Activated T-helper 17 cell treated with anti-CD3 and anti-CD28 coated beads, Interleukin-2, amount 50 U/mL, for 72 hours (primary cell): ENCODE data around the gene TMBIM1. TPM values are rescaled to one million over a fixed set of nuclear protein-coding genes. Genes with fewer than 3 reads are reported as not detected.

Experiments
- ATAC-seq: fragments of 150-1000 bp; cut with Tn5 transposase; replicated peaks from 2 replicates; pipeline ENCODE4 v1.10.0; 2021; ENCODE audit warnings: mild to moderate bottlenecking, moderate library complexity
- H3K27ac Mint-ChIP-seq: one replicate; pipeline ENCODE4 v1.8.0; 2022; ENCODE audit warnings: mixed read lengths
- H3K27me3 Mint-ChIP-seq: one replicate; pipeline ENCODE4 v1.8.0; 2022; ENCODE audit warnings: mixed read lengths
- H3K36me3 Mint-ChIP-seq: one replicate; pipeline ENCODE4 v1.8.0; 2022; ENCODE audit warnings: low read depth, mild to moderate bottlenecking, mixed read lengths
- H3K4me1 Mint-ChIP-seq: one replicate; pipeline ENCODE4 v1.8.0; 2022; ENCODE audit warnings: mixed read lengths
- H3K4me3 Mint-ChIP-seq: one replicate; pipeline ENCODE4 v1.8.0; 2022; ENCODE audit warnings: mild to moderate bottlenecking, mixed read lengths
- H3K9me3 Mint-ChIP-seq: one replicate; pipeline ENCODE4 v1.8.0; 2022; ENCODE audit warnings: mixed read lengths
- total RNA-seq, 2 donors: library from RNA; stranded (reverse); gene quantifications; one replicate each; pipeline ENCODE4 v1.2.3, GENCODE V29; 2022

The TMBIM1 gene
- total RNA-seq, 2 donors from 2014 or later, result 50.9 to 62.0 TPM

DNA sequence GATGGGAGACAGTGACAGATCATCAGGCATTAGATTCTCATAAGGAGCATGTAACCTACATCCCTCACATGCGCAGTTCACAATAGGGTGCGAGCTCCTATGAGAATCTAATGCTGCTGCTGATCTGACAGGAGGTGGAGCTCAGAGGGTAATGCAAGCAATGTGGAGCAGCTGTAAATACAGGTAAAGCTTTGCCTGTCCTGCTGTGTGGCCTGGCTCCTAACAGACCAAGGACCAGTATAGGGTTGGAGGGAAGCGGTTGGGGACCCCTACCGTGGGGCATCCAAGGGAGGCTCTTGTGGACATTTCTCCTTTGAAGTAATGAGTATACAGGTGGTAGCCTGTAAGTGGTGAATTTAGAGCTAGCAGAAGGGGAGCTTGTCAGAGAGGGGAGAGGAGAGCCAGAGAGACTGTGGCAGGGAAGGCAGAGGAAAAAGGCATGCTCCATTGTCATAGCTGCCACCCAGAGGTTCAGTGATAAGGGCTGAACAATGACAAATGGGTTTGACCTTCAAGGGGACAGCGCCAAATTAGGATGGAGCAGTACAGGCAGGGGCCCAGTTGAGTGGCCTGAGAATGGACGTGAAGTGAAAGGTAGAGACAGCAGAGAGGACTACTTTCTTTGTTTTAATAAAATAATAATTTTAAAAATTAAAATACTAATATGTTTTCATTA, 15.2 kb upstream of the TMBIM1 start:
- Mint-ChIP-seq H3K4me1 (no peaks in the 10 kb centered on the region), H3K9me3 (no peaks in the 10 kb centered on the region), H3K27me3 (peaks cover 4% of the 10 kb centered on the region), H3K4me3 (no peak overlapping the region), H3K27ac (no peak overlapping the region), H3K36me3 (no peaks in the 10 kb centered on the region)
- ATAC-seq, result no peak

DNA sequence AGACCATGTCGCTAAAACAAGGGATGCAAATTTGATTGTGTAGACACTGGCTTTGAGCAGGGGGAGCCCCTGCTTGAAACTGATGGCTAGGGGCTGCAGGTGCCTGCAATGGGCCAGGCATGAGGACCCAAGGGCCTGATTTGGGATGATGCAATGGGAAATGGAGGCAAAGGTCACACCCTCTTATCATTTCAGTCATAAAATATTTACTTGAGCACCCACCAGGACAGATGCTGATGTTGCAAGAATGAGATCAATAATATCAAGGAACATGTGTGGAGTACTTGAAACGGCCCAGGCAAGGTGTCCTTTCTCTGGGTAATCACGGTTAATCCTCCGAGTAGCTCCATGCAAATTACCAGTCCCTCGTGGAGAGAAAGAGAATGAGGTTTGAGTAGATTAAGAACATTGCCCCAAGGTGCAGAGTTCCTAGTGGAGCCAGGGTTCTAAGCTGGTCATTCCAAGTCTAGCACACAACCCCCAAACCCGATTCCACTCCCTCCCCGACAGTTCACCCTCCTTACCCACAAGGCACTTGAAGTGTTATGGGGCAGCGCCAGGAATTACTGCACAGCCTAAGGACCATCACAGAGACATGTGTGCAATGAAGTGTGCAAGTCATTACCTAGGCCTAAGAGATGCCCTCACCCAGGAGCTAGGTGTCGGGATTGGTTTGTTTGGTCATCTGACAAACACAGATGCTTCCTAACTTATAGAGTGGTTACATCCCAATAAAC, 14.0 kb upstream of the TMBIM1 start:
- Mint-ChIP-seq H3K27me3 (peaks cover 4% of the 10 kb centered on the region), H3K4me1 (peaks cover 3% of the 10 kb centered on the region), H3K4me3 (no peak overlapping the region), H3K9me3 (no peaks in the 10 kb centered on the region), H3K27ac (no peak overlapping the region), H3K36me3 (no peaks in the 10 kb centered on the region)
- no peak for ATAC-seq

DNA sequence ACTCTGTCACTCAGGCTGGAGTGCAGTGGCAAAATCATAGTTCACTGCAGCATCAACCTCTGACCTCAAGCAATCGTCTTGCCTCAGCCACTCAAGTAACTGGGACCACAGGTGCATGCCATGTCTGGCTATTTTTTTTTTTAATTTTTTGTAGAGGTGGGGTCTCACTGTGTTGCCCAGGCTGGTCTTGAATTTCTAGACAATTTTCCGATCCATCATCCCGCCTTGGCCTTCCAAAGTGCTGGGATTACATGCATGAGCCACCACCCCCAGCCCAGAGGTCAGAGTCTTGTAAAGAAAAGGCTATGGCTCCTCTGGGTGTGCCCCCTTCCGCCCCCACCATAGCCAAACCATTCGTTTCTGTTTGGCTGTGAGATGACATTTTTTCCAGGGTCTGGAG, 13.1 kb upstream of the TMBIM1 start:
- no peak overlapping the region for H3K4me3 Mint-ChIP-seq
- no peaks in the 10 kb centered on the region for H3K36me3 Mint-ChIP-seq
- H3K27ac Mint-ChIP-seq, result no peak overlapping the region
- no peak for ATAC-seq
- H3K27me3 Mint-ChIP-seq, result peaks cover 4% of the 10 kb centered on the region
- H3K4me1 Mint-ChIP-seq, result peaks cover 6% of the 10 kb centered on the region
- no peaks in the 10 kb centered on the region for H3K9me3 Mint-ChIP-seq

DNA sequence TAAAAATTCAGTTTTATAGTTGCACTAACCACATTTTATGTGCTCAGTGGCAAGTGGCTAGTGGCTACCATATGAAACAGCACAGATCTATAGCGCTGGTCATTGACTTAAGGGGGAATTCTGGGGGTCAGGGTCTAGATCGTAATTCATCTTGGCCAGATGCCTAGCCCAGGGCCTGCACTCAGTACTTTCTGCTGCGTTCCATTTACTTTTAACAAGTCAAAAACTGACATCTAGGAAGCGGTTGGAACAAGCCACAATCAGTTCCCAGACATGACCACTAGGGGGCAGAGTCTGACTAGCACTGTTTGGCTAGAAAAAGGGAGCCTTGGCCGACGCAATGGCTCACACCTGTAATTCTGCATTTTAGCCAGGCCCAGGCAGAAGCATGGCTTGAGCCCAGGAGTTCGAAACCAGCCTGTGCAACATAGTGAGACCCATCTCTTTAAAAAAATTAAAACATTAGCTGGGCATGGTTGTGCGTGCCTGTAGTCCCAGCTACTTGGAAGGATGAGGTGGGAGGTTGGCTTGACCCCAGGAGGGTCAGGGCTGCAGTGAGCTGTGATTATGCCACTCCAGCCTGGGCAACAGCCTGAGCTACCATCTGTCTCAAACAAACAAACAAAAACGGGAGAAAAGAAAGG, 9.0 kb upstream of the TMBIM1 start:
- peak; percentile 92 for ATAC-seq
- Mint-ChIP-seq H3K27ac (peak overlapping the region; percentile 73), H3K4me3 (no peak overlapping the region), H3K9me3 (no peaks in the 10 kb centered on the region), H3K27me3 (no peaks in the 10 kb centered on the region), H3K36me3 (no peaks in the 10 kb centered on the region), H3K4me1 (peaks cover 6% of the 10 kb centered on the region)

DNA sequence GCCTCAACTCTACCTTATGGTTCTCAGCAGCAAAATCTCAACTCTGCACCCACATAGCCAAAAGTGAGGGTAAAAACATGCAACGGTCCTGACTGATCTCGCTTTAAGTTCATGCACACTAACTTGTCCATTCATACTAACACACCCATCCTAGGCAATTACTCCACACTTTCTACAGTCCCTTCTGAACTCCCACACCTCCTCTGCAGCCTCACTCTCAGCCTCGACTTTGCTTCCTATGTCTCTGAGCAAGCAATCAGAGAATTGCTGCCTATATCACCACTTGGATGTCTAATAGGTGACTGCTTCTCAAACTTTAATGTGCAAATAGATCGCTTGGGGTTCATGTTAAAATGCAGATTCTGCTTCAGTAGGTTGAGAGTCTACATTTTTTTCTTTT, 7.8 kb upstream of the TMBIM1 start:
- no peaks in the 10 kb centered on the region for H3K36me3 Mint-ChIP-seq
- H3K9me3 Mint-ChIP-seq, result no peaks in the 10 kb centered on the region
- no peaks in the 10 kb centered on the region for H3K27me3 Mint-ChIP-seq
- H3K27ac Mint-ChIP-seq, result no peak overlapping the region
- peaks cover 6% of the 10 kb centered on the region for H3K4me1 Mint-ChIP-seq
- ATAC-seq, result no peak
- no peak overlapping the region for H3K4me3 Mint-ChIP-seq

DNA sequence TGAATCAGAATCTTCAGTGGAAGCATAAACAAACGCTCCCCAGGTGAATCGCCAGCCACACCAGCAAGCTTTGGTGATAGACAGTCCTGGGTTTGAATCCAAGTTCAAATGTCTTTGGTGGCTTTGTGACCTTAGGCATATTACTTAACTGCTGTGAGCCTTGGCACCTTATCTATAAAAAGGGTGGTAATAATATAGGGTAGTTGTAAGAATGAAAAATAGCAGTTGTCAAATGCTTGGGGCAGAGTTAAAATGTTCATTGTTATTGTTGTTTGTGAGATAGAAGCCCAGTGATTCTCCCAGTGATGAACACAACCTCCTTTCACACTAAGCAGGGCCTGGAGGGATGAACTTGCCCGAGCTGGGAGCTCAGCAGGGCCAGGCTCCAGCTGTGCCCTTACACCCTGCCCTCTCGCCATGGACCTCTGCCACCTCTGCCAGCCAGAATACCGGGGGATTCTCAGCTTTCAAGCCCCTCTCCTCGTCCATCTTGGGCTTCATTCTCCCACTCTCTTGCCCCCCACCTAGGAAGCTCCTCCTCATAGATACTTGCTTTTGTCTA, 6.1 kb upstream of the TMBIM1 start:
- Mint-ChIP-seq H3K9me3 (no peaks in the 10 kb centered on the region), H3K36me3 (no peaks in the 10 kb centered on the region), H3K27ac (no peak overlapping the region), H3K27me3 (no peaks in the 10 kb centered on the region), H3K4me3 (no peak overlapping the region), H3K4me1 (peaks cover 10% of the 10 kb centered on the region)
- ATAC-seq, result no peak

DNA sequence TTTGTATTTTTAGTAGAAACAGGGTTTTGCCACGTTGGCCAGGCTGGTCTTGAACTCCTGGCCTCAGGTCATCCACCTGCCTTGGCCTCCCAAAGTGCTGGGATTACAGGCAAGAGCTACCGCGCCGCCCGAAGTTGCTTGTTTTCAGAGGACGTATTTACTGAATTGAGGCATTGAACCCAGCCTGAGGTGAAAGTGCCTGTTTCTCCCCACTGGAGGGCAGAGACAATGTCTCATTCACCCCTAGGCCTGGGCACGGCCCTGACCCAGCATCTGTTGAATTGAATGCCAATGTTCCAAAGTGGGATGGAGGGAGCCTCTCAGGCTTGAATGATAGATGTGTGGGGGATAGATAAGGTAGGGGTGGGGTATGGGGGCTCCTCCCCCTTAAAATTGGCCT, 4.5 kb upstream of the TMBIM1 start:
- no peak overlapping the region for H3K4me3 Mint-ChIP-seq
- ATAC-seq, result no peak
- H3K27ac Mint-ChIP-seq, result no peak overlapping the region
- H3K27me3 Mint-ChIP-seq, result no peaks in the 10 kb centered on the region
- H3K4me1 Mint-ChIP-seq, result peaks cover 10% of the 10 kb centered on the region
- no peaks in the 10 kb centered on the region for H3K9me3 Mint-ChIP-seq
- no peaks in the 10 kb centered on the region for H3K36me3 Mint-ChIP-seq

DNA sequence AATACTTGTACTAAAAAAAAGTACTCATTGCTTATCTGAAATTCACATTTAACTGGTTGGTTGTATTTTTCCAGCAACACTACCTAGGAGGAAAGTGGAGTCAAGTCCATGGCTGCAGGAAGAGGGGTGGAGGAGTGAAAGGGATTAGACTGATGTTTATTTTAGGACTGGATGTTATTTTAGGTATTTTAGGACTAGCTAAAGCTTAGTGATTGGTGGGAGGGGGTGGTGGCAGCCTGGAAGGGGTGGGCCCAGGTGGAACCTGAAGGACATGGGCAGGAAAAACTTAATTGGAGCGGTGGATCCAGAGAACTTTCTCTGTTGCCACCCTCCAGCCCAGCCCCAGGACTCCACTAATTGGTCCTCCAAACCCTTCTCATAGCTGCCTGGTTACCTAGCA, 3.9 kb upstream of the TMBIM1 start:
- Mint-ChIP-seq H3K4me3 (no peak overlapping the region), H3K9me3 (no peaks in the 10 kb centered on the region), H3K36me3 (no peaks in the 10 kb centered on the region), H3K27ac (no peak overlapping the region), H3K4me1 (peaks cover 5% of the 10 kb centered on the region), H3K27me3 (no peaks in the 10 kb centered on the region)
- no peak for ATAC-seq

DNA sequence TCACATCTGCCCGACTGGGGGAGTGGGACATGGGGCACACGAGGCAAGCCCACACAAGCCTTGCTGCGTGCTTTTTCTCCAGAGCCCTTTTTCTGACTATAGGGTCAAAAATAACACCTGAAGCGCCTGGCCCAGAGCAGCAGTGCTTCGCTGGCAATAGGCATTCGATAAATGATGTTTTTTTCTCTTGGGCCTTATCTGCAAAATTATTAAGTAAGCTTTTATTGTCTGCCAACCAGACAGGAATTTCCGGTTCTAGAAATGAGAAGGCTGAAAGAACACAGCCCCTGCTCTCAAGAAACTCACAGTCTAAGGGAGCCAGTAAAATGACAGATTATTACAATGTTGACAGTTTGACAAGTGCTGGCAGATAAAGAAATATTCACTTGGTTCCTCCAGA, 2.7 kb upstream of the TMBIM1 start:
- Mint-ChIP-seq H3K4me3 (peak overlapping the region; percentile 16), H3K4me1 (peaks cover 14% of the 10 kb centered on the region), H3K27ac (peak overlapping the region; percentile 71), H3K36me3 (no peaks in the 10 kb centered on the region), H3K9me3 (no peaks in the 10 kb centered on the region), H3K27me3 (no peaks in the 10 kb centered on the region)
- ATAC-seq, result no peak

DNA sequence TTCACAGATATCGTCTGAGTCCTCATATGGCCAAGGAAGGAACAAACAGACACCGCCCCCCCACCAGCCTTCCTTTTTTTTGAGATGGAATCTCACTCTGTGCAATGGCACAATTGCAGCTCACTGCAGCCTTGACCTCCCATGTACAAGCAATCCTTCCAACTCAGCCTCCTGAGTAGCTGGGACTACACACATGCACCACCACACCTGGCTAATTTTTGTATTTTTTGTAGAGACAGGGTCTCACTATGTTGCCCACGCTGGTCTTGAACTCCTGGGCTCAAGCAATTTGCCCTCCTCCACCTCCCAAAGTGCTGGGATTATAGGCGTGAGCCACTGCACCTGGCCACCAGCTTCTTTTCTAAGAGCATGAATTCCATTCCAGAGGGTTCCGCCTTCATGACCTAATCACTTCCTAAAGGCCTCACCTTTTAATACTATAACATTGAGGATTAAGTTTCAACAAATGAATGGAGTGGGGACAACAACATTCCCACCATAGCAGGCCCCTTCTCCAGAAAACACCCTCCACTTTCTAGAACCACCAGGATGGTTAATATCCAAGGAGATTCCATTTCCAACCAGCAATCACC, 2.2 kb upstream of the TMBIM1 start:
- Mint-ChIP-seq H3K4me3 (peak overlapping the region; percentile 16), H3K4me1 (peaks cover 16% of the 10 kb centered on the region), H3K27ac (peak overlapping the region; percentile 71), H3K9me3 (no peaks in the 10 kb centered on the region), H3K36me3 (no peaks in the 10 kb centered on the region), H3K27me3 (no peaks in the 10 kb centered on the region)
- ATAC-seq, result no peak

DNA sequence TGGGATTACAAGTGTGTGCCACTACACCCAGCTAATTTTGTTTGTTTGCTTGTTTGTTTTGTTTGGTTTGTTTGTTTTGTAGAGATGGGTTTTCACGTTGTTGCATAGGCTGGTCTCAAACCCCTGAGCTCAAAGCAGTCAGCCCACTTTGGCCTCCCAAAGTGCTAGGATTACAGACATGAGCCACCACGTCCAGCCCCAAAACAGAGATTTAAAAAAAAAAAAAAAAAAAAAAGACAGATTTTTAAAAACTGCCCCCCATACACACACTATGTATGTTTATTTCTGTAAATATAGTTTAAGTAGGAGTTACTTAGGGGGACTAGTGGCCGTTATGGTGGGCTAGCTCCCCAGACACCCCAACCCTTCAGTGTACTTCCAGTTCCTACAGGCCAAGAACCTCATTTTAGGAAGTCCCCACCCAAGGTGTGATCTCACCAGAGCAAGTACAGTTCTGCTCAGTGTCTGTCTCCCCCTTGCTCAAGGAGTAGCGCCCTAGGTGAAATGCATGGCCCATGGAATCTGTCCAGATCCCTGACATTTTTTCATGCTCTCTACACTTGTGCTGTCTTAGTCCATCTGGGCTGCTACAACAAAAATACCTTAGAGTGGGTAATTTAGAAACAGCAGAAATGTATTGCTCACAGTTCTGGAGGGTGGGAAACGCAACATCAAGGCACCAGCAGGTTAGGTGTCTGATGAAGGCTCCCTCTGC, 1.6 kb upstream of the TMBIM1 start:
- Mint-ChIP-seq H3K9me3 (no peaks in the 10 kb centered on the region), H3K27ac (no peak overlapping the region), H3K4me1 (peaks cover 19% of the 10 kb centered on the region)

DNA sequence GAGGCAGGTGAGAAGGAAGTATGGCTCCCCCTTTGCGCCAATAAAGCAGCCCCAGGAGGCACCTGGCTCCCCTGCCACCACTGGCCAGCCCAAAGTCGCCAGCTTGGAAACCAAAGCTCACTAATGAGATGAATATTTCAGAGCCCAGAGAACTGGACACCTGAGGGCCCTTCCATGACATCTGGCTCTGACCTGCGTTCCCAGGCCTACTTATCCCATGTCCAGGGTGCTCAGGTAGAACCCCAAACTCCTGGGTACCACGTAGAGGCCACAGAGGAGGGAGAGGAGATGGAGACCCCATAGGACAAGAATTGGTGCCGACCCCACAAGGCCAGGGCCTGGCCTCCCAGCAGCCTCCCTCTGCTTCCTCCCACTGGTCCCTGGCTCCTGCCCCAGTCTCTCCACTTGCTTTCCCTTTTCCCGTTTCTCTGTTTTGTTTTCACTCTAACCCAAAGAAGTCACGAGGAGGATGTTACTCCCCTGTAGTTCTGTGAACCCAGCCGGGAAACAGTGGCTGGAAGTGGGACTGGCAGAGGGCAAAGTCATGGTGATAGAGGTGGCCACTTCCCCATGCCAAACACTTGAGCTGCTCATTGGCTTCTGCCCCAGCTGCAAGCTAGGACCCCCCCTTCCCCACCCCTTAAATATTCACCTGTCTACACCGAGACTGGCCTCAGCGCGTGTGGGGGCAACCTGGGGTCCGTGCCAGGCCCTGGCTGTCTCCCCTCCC, 820 bp downstream of the TMBIM1 start:
- Mint-ChIP-seq H3K36me3 (peaks cover 16% of the 10 kb centered on the region), H3K27ac (peak overlapping the region; percentile 92), H3K9me3 (no peaks in the 10 kb centered on the region), H3K27me3 (no peaks in the 10 kb centered on the region), H3K4me3 (peak overlapping the region; percentile 87), H3K4me1 (peaks cover 29% of the 10 kb centered on the region)
- no peak for ATAC-seq

More for the DNA sequence above, 1.6 kb upstream of the TMBIM1 start:
- no peak overlapping the region for H3K4me3 Mint-ChIP-seq
- peaks cover 4% of the 10 kb centered on the region for H3K36me3 Mint-ChIP-seq
- H3K27me3 Mint-ChIP-seq, result no peaks in the 10 kb centered on the region
- no peak for ATAC-seq

DNA sequence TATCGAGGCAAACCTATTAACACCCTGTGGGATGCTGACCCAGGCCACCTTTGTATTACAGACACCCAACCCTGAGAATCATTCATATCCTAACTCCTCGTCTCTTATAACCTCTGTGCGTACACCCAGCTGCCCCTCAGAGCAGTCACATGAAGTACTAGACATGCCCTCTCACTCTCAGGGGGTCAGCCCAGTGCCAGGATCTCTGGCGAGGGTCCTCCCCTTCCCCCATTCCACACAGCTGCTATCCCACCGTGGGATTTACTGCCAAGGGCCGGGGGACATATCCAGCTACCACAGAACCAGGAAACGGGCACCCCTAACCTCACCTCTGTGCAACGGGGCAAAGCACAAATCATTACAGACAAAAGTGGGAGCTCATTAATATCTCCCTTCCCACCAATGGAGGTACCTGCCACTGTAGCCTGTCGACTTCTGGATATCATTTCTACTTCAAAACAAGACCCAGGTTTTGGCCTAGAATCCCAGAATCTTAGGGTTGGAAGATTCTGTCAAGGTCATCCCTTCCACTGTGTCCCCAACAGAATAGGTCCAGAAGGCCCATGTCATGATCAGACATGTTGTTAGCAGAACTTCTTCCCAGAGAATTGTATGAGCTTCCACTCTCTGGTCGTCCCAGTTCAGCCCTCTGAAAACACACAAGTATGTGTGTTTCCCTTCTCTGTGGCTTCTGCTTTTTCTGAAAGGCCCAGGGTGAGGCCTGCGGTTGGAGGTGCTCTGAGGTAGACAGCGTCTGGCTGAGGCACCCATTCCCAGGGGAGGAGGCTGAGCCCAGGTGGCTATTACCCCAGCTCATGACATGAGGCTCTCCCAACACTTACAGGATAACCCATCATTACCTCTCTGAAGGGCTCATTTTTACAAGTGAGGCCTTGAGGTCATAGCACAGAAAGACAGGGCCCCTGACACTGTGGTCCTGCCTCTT, 1.7 kb downstream of the TMBIM1 start:
- Mint-ChIP-seq H3K36me3 (peaks cover 22% of the 10 kb centered on the region), H3K4me3 (peak overlapping the region; percentile 87), H3K4me1 (peaks cover 38% of the 10 kb centered on the region), H3K27ac (peak overlapping the region; percentile 92), H3K9me3 (no peaks in the 10 kb centered on the region), H3K27me3 (no peaks in the 10 kb centered on the region)
- peak; percentile 10 for ATAC-seq
